GM12878 (cell line): ENCODE measurements around the gene KCNK4. TPM values are rescaled to one million over a fixed set of nuclear protein-coding genes. Genes with fewer than 3 reads are reported as not detected.

ENCODE experiments used
- ATAC-seq: fragments of 200-7000 bp; cut with Tn5 transposase; 3 replicates; pipeline ENCODE4 v1.9.1; 2020; ENCODE audit warnings: mild to moderate bottlenecking, moderate library complexity
- BruUV-seq: library from RNA; stranded (reverse); fragments of 400-500 nt; replicated peaks from 2 replicates; lab custom pipeline; 2021; lab: Mats Ljungman, UMichigan
- CTCF ChIA-PET: fragments of 300-600 bp; sonication (Branson Sonifier 250); formaldehyde crosslinking; extraction: SDS; loops from one replicate; lab custom pipeline; 2021; ENCODE audit warnings: inconsistent platforms; lab: Yijun Ruan, JAX
- POLR2A ChIA-PET: fragments of 350-600 bp; formaldehyde crosslinking; extraction: SDS; loops from one replicate; lab custom pipeline; 2021; ENCODE audit warnings: inconsistent platforms; lab: Charles Lee
- RAD21 ChIA-PET: fragments of 300-600 bp; sonication (Branson Sonifier 250); formaldehyde crosslinking; loops from one replicate; lab custom pipeline; 2023; ENCODE audit warnings: antibody characterized with exemption; ENCODE audit not compliant: unreplicated experiment; lab: Charles Lee
- SMC1A ChIA-PET: fragments of 300-600 bp; sonication (Branson Sonifier 250); formaldehyde crosslinking; loops from one replicate; lab custom pipeline; 2023; ENCODE audit not compliant: unreplicated experiment, uncharacterized antibody; lab: Charles Lee
- DNase-seq: peaks from one replicate; pipeline ENCODE4 v3.0.0-alpha.2; 2011; ENCODE audit warnings: low read depth, low spot score
- FAIRE-seq: peaks from 3 replicates; lab custom pipeline; 2011; peaks lifted over from hg19 to GRCh38; lab: Jason Lieb, UNC
- H2AFZ ChIP-seq: 2 replicates; pipeline ENCODE4 v1.6.0; 2011; ENCODE audit warnings: low read depth, low read length, control low read depth; ENCODE audit not compliant: control insufficient read depth
- H3K27ac ChIP-seq: 2 replicates; pipeline ENCODE4 v1.5.1; 2011; ENCODE audit warnings: control low read depth; ENCODE audit not compliant: control insufficient read depth, insufficient read depth
- H3K27me3 ChIP-seq, 2 experiments: replicated peaks in 1 of 2; 2 replicates each; pipeline versions ENCODE4 v1.6.0 to v1.6.1; 2011; ENCODE audit warnings: low read length in 1 of 2; ENCODE audit not compliant: control insufficient read depth in 2 of 2, insufficient read depth in 2 of 2
- H3K36me3 ChIP-seq, 2 experiments: 2 replicates each; pipeline ENCODE4 v1.5.1; 2011; ENCODE audit warnings: low read length in 1 of 2; ENCODE audit not compliant: control insufficient read depth in 2 of 2, insufficient read depth in 2 of 2
- H3K4me1 ChIP-seq: 2 replicates; pipeline ENCODE4 v1.6.1; 2011; ENCODE audit warnings: mild to moderate bottlenecking, low read length, moderate library complexity, mixed read lengths; ENCODE audit not compliant: control insufficient read depth, insufficient read depth
- H3K4me2 ChIP-seq: 2 replicates; pipeline ENCODE4 v1.6.0; 2011; ENCODE audit warnings: control low read depth; ENCODE audit not compliant: control insufficient read depth, insufficient read depth
- H3K4me3 ChIP-seq: fragments of 200-600 bp; sonication (generic); 2 replicates; pipeline ENCODE4 v1.5.1; 2016
- H3K79me2 ChIP-seq: 2 replicates; pipeline ENCODE4 v1.6.0; 2011; ENCODE audit warnings: low read length; ENCODE audit not compliant: control insufficient read depth, insufficient read depth
- H3K9ac ChIP-seq: 2 replicates; pipeline ENCODE4 v1.8.0; 2011; ENCODE audit warnings: low read length, control low read depth, mixed read lengths; ENCODE audit not compliant: control insufficient read depth, insufficient read depth
- H3K9me3 ChIP-seq: replicated peaks from 3 replicates; pipeline ENCODE4 v1.5.1; 2011; ENCODE audit warnings: mild to moderate bottlenecking, low read length; ENCODE audit not compliant: control insufficient read depth, insufficient read depth
- H4K20me1 ChIP-seq: 2 replicates; pipeline ENCODE4 v1.6.0; 2011; ENCODE audit not compliant: control insufficient read depth, insufficient read depth
- BACH1 ChIP-seq: fragments of 450-650 bp; IDR thresholded peaks from 2 replicates; pipeline ENCODE4 v1.6.1; 2017; ENCODE audit warnings: mild to moderate bottlenecking, borderline replicate concordance
- BHLHE40 ChIP-seq, 2 experiments: fragments of 450-650 bp in 1 of 2; IDR thresholded peaks; 2 replicates each; pipeline ENCODE4 v1.6.1; 2011 to 2017; ENCODE audit warnings: low read depth in 2 of 2, borderline replicate concordance in 1 of 2, improper control_type of control experiment in 1 of 2, low read length in 1 of 2, mild to moderate bottlenecking in 1 of 2
- CBX5 ChIP-seq: sonication (generic); IDR thresholded peaks from 2 replicates; pipeline ENCODE4 v1.6.1; 2016; ENCODE audit warnings: low read depth, moderate library complexity, mild to moderate bottlenecking, inconsistent platforms
- CEBPB ChIP-seq, 2 experiments: fragments of 150-350 bp in 1 of 2; IDR thresholded peaks; 2 replicates each; pipeline ENCODE4 v1.6.1; 2012 to 2014; ENCODE audit warnings: low read depth in 2 of 2, low read length in 2 of 2, borderline replicate concordance in 1 of 2, inconsistent platforms in 1 of 2
- CHD1 ChIP-seq: IDR thresholded peaks from 2 replicates; pipeline ENCODE4 v1.6.1; 2012; ENCODE audit warnings: low read depth, low read length, improper control_type of control experiment
- EED ChIP-seq: sonication (generic); IDR thresholded peaks from 2 replicates; pipeline ENCODE4 v1.6.1; 2016; ENCODE audit warnings: antibody characterized with exemption, low read depth
- EGR1 ChIP-seq, 2 experiments: IDR thresholded peaks; 1 replicate in 1 of 2; 2 replicates in 1 of 2; pipeline ENCODE4 v1.6.1; 2011 to 2012; ENCODE audit warnings: low read depth in 2 of 2, low read length in 2 of 2, borderline replicate concordance in 1 of 2, mild to moderate bottlenecking in 1 of 2, moderate library complexity in 1 of 2
- KAT2A ChIP-seq: conservative IDR thresholded peaks from 2 replicates; pipeline ENCODE4 v1.6.1; 2011; ENCODE audit warnings: low read depth, low read length; ENCODE audit not compliant: control insufficient read depth
- NR2C2 ChIP-seq: IDR thresholded peaks from 2 replicates; pipeline ENCODE4 v1.6.1; 2011; ENCODE audit warnings: borderline replicate concordance, low read depth; ENCODE audit not compliant: control insufficient read depth, insufficient read length
- NRF1 ChIP-seq: conservative IDR thresholded peaks from 2 replicates; pipeline ENCODE4 v1.6.1; 2011; ENCODE audit warnings: mild to moderate bottlenecking, low read depth, low read length, improper control_type of control experiment
- RFX5 ChIP-seq: IDR thresholded peaks from 2 replicates; pipeline ENCODE4 v1.6.1; 2011; ENCODE audit warnings: low read depth, low read length, improper control_type of control experiment
- SREBF2 ChIP-seq: IDR thresholded peaks from 2 replicates; pipeline ENCODE4 v1.6.1; 2012; ENCODE audit warnings: mild to moderate bottlenecking, low read length
- SRF ChIP-seq, 2 experiments: IDR thresholded peaks; 2 replicates each; pipeline ENCODE4 v1.6.1; 2011; ENCODE audit warnings: low read depth in 2 of 2, low read length in 2 of 2, mild to moderate bottlenecking in 1 of 2, moderate library complexity in 1 of 2
- TCF12 ChIP-seq: IDR thresholded peaks from 2 replicates; pipeline ENCODE4 v1.6.1; 2011; ENCODE audit warnings: low read depth, mild to moderate bottlenecking, low read length
- TCF3 ChIP-seq: IDR thresholded peaks from 2 replicates; pipeline ENCODE4 v1.6.1; 2012; ENCODE audit warnings: low read depth, mild to moderate bottlenecking, low read length, borderline replicate concordance; ENCODE audit not compliant: insufficient read depth
- ZNF207 ChIP-seq: fragments of 450-650 bp; IDR thresholded peaks from 2 replicates; pipeline ENCODE4 v1.6.1; 2014; ENCODE audit warnings: antibody characterized with exemption, mild to moderate bottlenecking, borderline replicate concordance
- WGBS: methylation state at CpG from one replicate; pipeline ENCODE4 v1.1.6; 2016; ENCODE audit warnings: low lambda C conversion rate; ENCODE audit not compliant: insufficient replicate concordance, insufficient coverage; ENCODE audit errors: missing lambda C conversion rate; 5-methylcytosine and 5-hydroxymethylcytosine counted together
- in situ Hi-C: fragments of 300-500 bp; cut with MboI; formaldehyde crosslinking; loops from 9 replicates; pipeline ENCODE4 v1.14.3; 2018; ENCODE audit warnings: mixed read lengths
- intact Hi-C: fragments of 100-400 bp; cut with micrococcal nuclease; formaldehyde crosslinking; loops from one replicate; pipeline ENCODE4 v1.14.2; 2022; ENCODE audit not compliant: unreplicated experiment
- polyA plus RNA-seq, 11 experiments: library from polyadenylated mRNA; depleted of rRNA in 4 of 11; unstranded in 6 of 11; stranded (reverse) in 5 of 11; fragments of >200 nt; fragmentation: Nextera tagmentation in 4 of 11; fragmentation: Illumina TruSeq in 1 of 11; extraction: Ambion mirVana in 4 of 11; extraction: Trizol in 1 of 11; gene quantifications; 1 replicate in 1 of 11; 2 replicates in 10 of 11; pipeline versions ENCODE4 v1.2.1 to v1.2.3, GENCODE V29; 2011 to 2016; ENCODE audit warnings: inconsistent platforms in 2 of 11, missing spikeins in 2 of 11, low read depth in 1 of 11
- total RNA-seq, 4 experiments: library from RNA; depleted of rRNA in 3 of 4; stranded (reverse); fragments of >200 nt in 3 of 4; fragmentation: Illumina TruSeq in 1 of 4; extraction: Trizol in 1 of 4; gene quantifications; 2 replicates each; pipeline versions ENCODE4 v1.2.1 to v1.2.3, GENCODE V29; 2013 to 2021
- TF ChIP-seq, protein P1 (sequence below): fragments of 150-350 bp; IDR thresholded peaks from 2 replicates; pipeline ENCODE4 v1.6.1; 2014; ENCODE audit warnings: mild to moderate bottlenecking, low read depth, low read length
- TF ChIP-seq, protein P2 (sequence below): IDR thresholded peaks from 2 replicates; pipeline ENCODE4 v1.6.1; 2012; ENCODE audit warnings: low read depth, low read length, improper control_type of control experiment

The KCNK4 gene
- total and polyA plus RNA-seq, 10 of the 15 experiments (the other 5 are each of a cell fraction or from before 2014, with no cell fraction given), result 0.04 TPM; not detected in 9

DNA sequence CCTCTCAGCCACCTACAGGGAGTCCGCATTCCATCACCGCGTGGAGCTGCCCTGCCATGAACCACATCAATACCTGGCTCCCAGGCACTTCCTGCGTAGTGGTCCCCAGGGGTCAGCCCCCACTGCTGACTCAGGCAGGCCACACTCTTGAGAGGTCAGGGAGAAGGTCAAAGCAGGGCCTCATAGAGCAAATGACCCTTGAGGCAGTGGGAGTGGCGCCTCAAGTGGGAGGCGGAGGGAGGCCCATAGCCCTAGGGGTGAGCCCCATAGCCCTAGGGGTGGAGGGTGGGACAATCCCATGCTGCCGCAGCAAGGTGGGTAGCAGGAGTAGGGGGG lies 31.8 kb downstream of the KCNK4 start:
- DNase-seq, result no peak
- ChIA-PET SMC1A (interaction anchor here (1.5 kb wide), 1 partner anchor 9 kb away, joined by 4 read pairs; no protein-coding TSS in a partner anchor), POLR2A (interaction anchor here (1.4 to 2.1 kb wide), 2 partner anchors 9 to 19 kb away, joined by 3 to 6 read pairs; no protein-coding TSS in a partner anchor), RAD21 (interaction anchor here (0.6 kb wide), 1 partner anchor 9 kb away, joined by 4 read pairs; no protein-coding TSS in a partner anchor), CTCF (interaction anchor here (1.3 to 3.6 kb wide), 4 partner anchors 9 to 126 kb away, joined by 3 to 19 read pairs (median 11); no protein-coding TSS in a partner anchor)
- in situ Hi-C loops, result no loop called here
- Histone ChIP-seq H3K36me3 (peaks cover 0 to 2% of the 10 kb centered on the region in 2 experiments; a peak in 2 of 4 replicates), H3K79me2 (peaks cover 16% of the 10 kb centered on the region), H3K27me3 (no peaks in the 10 kb centered on the region), H2AFZ (no peak overlapping the region), H3K4me1 (peaks cover 4% of the 10 kb centered on the region; the same call in 1 of the 2 replicates), H3K9me3 (no peaks in the 10 kb centered on the region; the same call in 2 of the 3 replicates), H3K4me2 (no peak overlapping the region), H3K27ac (no peak overlapping the region)
- FAIRE-seq, result no peak
- 83% methylated on average over 7 of the region's 7 CpGs for WGBS
- no TSS peak for BruUV-seq
- TF ChIP-seq TCF3 (no peak), NRF1 (no peak), RFX5 (no peak), CBX5 (no peak), BHLHE40 (IDR thresholded peaks at IDR 0.05; ENCODE audit: borderline replicate concordance in 1 of 2, low read depth in 2 of 2, low read length in 1 of 2) (no peak), CHD1 (no peak), EGR1 (IDR thresholded peaks at IDR 0.05; ENCODE audit: borderline replicate concordance in 1 of 2, low read depth in 2 of 2, low read length in 2 of 2) (no peak), ZNF207 (no peak), KAT2A (no peak), EED (no peak), TCF12 (no peak), CEBPB (IDR thresholded peaks at IDR 0.05; ENCODE audit: borderline replicate concordance in 1 of 2, low read depth in 2 of 2, low read length in 2 of 2) (no peak), BACH1 (no peak), SREBF2 (no peak), NR2C2 (no peak), SRF (IDR thresholded peaks at IDR 0.05; ENCODE audit: low read depth in 2 of 2, low read length in 2 of 2) (no peak)
- TF ChIP-seq, protein P1, sequence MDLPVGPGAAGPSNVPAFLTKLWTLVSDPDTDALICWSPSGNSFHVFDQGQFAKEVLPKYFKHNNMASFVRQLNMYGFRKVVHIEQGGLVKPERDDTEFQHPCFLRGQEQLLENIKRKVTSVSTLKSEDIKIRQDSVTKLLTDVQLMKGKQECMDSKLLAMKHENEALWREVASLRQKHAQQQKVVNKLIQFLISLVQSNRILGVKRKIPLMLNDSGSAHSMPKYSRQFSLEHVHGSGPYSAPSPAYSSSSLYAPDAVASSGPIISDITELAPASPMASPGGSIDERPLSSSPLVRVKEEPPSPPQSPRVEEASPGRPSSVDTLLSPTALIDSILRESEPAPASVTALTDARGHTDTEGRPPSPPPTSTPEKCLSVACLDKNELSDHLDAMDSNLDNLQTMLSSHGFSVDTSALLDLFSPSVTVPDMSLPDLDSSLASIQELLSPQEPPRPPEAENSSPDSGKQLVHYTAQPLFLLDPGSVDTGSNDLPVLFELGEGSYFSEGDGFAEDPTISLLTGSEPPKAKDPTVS, result no peak
- TF ChIP-seq, protein P2, sequence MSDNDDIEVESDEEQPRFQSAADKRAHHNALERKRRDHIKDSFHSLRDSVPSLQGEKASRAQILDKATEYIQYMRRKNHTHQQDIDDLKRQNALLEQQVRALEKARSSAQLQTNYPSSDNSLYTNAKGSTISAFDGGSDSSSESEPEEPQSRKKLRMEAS, result no peak
- TF ChIP-seq, all 136 proteins: peak for 0
- H3K9ac ChIP-seq, result no peak overlapping the region
- H3K4me3 ChIP-seq, result no peak overlapping the region
- intact Hi-C loops, result no loop called here
- H4K20me1 ChIP-seq, result no peaks in the 10 kb centered on the region
- ATAC-seq, result no peak
